HG02610 (cell line): ENCODE results near the gene C11orf86.
A peak's percentile ranks its signal among the peaks of the same experiment; 100 is the strongest.
"Not testable (repeated sequence)": the region's sequence is repeated elsewhere in the genome, so short reads cannot be mapped to it uniquely, and the experiment has no call there.

Experiments used
- ATAC-seq: cut with Tn5 transposase; IDR thresholded peaks from one replicate; pipeline ENCODE4 v1.9.1; 2021; ENCODE audit warnings: mild to moderate bottlenecking, moderate library complexity; ENCODE audit not compliant: unreplicated experiment

The C11orf86 gene

GRCh38 chr11:66974724-66975404 lies at the start of gene C11orf86:
Gene C11orf86 (plus strand): TSS chr11:66975304. CDS start chr11:66975363, 59 bp downstream.
- no peak for ATAC-seq

- no peak for ATAC-seq
Measured at GRCh38 chr11:66929753-66930152, 45.4 kb upstream of the C11orf86 start.

- no peak for ATAC-seq
Measured at GRCh38 chr11:66932543-66932942, 42.6 kb upstream of the C11orf86 start.

GRCh38 chr11:66933531-66933930 lies 41.6 kb upstream of the C11orf86 start:
- no peak for ATAC-seq

GRCh38 chr11:66934950-66935779 lies 39.9 kb upstream of the C11orf86 start:
- ATAC-seq = no peak

- no peak for ATAC-seq
Measured at GRCh38 chr11:66936311-66936711, 38.8 kb upstream of the C11orf86 start.

GRCh38 chr11:66937193-66937733 lies 37.8 kb upstream of the C11orf86 start:
- ATAC-seq = no peak

GRCh38 chr11:66938582-66939135 lies 36.4 kb upstream of the C11orf86 start:
- ATAC-seq = no peak

GRCh38 chr11:66950112-66950535 lies 25.0 kb upstream of the C11orf86 start:
- no peak for ATAC-seq

GRCh38 chr11:66951135-66951534 lies 24.0 kb upstream of the C11orf86 start:
- no peak for ATAC-seq

GRCh38 chr11:66951927-66952337 lies 23.2 kb upstream of the C11orf86 start:
- no peak for ATAC-seq

GRCh38 chr11:66953081-66953833 lies 21.8 kb upstream of the C11orf86 start:
- ATAC-seq = no peak

- no peak for ATAC-seq
Measured at GRCh38 chr11:66956689-66957290, 18.3 kb upstream of the C11orf86 start.

GRCh38 chr11:66957971-66958231 lies 17.2 kb upstream of the C11orf86 start:
- peak; percentile 9 for ATAC-seq

GRCh38 chr11:66958232-66958955 lies 16.7 kb upstream of the C11orf86 start, which contains the start of gene PC:
Gene PC (minus strand): TSS chr11:66958383. CDS start chr11:66872159, 86,224 bp downstream.
- peak; percentile 94 for ATAC-seq

GRCh38 chr11:66958956-66959274 lies 16.2 kb upstream of the C11orf86 start:
- ATAC-seq = no peak

GRCh38 chr11:66961691-66962213 lies 13.4 kb upstream of the C11orf86 start:
- ATAC-seq = not testable (repeated sequence)

- no peak for ATAC-seq
Measured at GRCh38 chr11:66962247-66962646, 12.9 kb upstream of the C11orf86 start.

GRCh38 chr11:66962801-66963200 lies 12.3 kb upstream of the C11orf86 start:
- ATAC-seq = no peak

GRCh38 chr11:66964495-66964894 lies 10.6 kb upstream of the C11orf86 start:
- ATAC-seq = no peak
